Duodenal mucosa (tissue), 2 donors: ENCODE data around the gene DCD.
"Not testable (repeated sequence)": the region's sequence is repeated elsewhere in the genome, so short reads cannot be mapped to it uniquely, and the experiment has no call there.

Experiments used
- H3K27ac ChIP-seq: one replicate; pipeline ENCODE4 v1.7.0; 2013; ENCODE audit warnings: low read depth, low read length
- H3K27me3 ChIP-seq, 2 donors: one replicate each; pipeline ENCODE4 v1.7.0; 2013; ENCODE audit warnings: low read length in 2 of 2, control low read depth in 1 of 2; ENCODE audit not compliant: insufficient read depth in 2 of 2, control insufficient read depth in 1 of 2
- H3K36me3 ChIP-seq, 2 donors: one replicate each; pipeline ENCODE4 v1.7.0; 2013; ENCODE audit warnings: low read length in 2 of 2, control low read depth in 1 of 2; ENCODE audit not compliant: insufficient read depth in 2 of 2, control insufficient read depth in 1 of 2
- H3K4me1 ChIP-seq, 2 donors: one replicate each; pipeline ENCODE4 v1.7.0; 2013; ENCODE audit warnings: low read length in 2 of 2, control low read depth in 1 of 2; ENCODE audit not compliant: insufficient read depth in 2 of 2, control insufficient read depth in 1 of 2
- H3K4me3 ChIP-seq, 2 donors: one replicate each; pipeline ENCODE4 v1.7.0; 2013; ENCODE audit warnings: low read length in 2 of 2, low read depth in 1 of 2
- H3K9ac ChIP-seq, 2 donors: one replicate each; pipeline ENCODE4 v1.7.0; 2013; ENCODE audit warnings: low read length in 2 of 2, low read depth in 1 of 2
- H3K9me3 ChIP-seq, 2 donors: one replicate each; pipeline ENCODE4 v1.7.0; 2013; ENCODE audit warnings: low read length in 2 of 2, control low read depth in 1 of 2; ENCODE audit not compliant: control insufficient read depth in 1 of 2

The DCD gene

GRCh38 chr12:54654926-54655325, 6.8 kb upstream of the DCD start:
- no peak overlapping the region for H3K9ac ChIP-seq
- H3K4me1 ChIP-seq = no peaks in the 10 kb centered on the region
- no peaks in the 10 kb centered on the region for H3K36me3 ChIP-seq
- no peak overlapping the region for H3K27ac ChIP-seq
- peaks cover 0 to 7% of the 10 kb centered on the region in 2 donors for H3K27me3 ChIP-seq
- no peak overlapping the region for H3K4me3 ChIP-seq
- no peaks in the 10 kb centered on the region for H3K9me3 ChIP-seq

GRCh38 chr12:54653025-54653424, 4.9 kb upstream of the DCD start:
- Histone ChIP-seq H3K27me3 (peaks cover 4% of the 10 kb centered on the region in 2 donors), H3K4me1 (no peaks in the 10 kb centered on the region), H3K27ac (no peak overlapping the region), H3K36me3 (no peaks in the 10 kb centered on the region), H3K4me3 (no peak overlapping the region), H3K9me3 (no peaks in the 10 kb centered on the region), H3K9ac (no peak overlapping the region)

- H3K27me3 ChIP-seq = peaks cover 4 to 8% of the 10 kb centered on the region in 2 donors
- no peaks in the 10 kb centered on the region for H3K4me1 ChIP-seq
- H3K9me3 ChIP-seq = no peaks in the 10 kb centered on the region
- H3K27ac ChIP-seq = no peak overlapping the region
- H3K4me3 ChIP-seq = no peak overlapping the region
- H3K36me3 ChIP-seq = no peaks in the 10 kb centered on the region
- no peak overlapping the region for H3K9ac ChIP-seq
Observed at GRCh38 chr12:54650889-54651288, 2.7 kb upstream of the DCD start.

GRCh38 chr12:54650409-54650808, 2.2 kb upstream of the DCD start:
- H3K4me3 ChIP-seq = no peak overlapping the region
- no peak overlapping the region for H3K9ac ChIP-seq
- H3K36me3 ChIP-seq = no peaks in the 10 kb centered on the region
- peaks cover 4 to 8% of the 10 kb centered on the region in 2 donors for H3K27me3 ChIP-seq
- no peak overlapping the region for H3K27ac ChIP-seq
- no peaks in the 10 kb centered on the region for H3K4me1 ChIP-seq
- H3K9me3 ChIP-seq = no peaks in the 10 kb centered on the region

GRCh38 chr12:54649825-54650224, 1.7 kb upstream of the DCD start:
- no peak overlapping the region for H3K4me3 ChIP-seq
- no peaks in the 10 kb centered on the region for H3K4me1 ChIP-seq
- no peaks in the 10 kb centered on the region for H3K36me3 ChIP-seq
- no peak overlapping the region for H3K9ac ChIP-seq
- no peak overlapping the region for H3K27ac ChIP-seq
- H3K27me3 ChIP-seq = peaks cover 4 to 8% of the 10 kb centered on the region in 2 donors
- H3K9me3 ChIP-seq = no peaks in the 10 kb centered on the region

- Histone ChIP-seq H3K36me3 (no peaks in the 10 kb centered on the region), H3K9me3 (no peaks in the 10 kb centered on the region), H3K27me3 (peaks cover 0 to 11% of the 10 kb centered on the region in 2 donors), H3K4me3 (no peak overlapping the region), H3K9ac (no peak overlapping the region), H3K27ac (no peak overlapping the region), H3K4me1 (no peaks in the 10 kb centered on the region)
Observed at GRCh38 chr12:54641554-54641953, 6.6 kb downstream of the DCD start.

GRCh38 chr12:54641089-54641488, 7.1 kb downstream of the DCD start:
- Histone ChIP-seq H3K36me3 (no peaks in the 10 kb centered on the region), H3K4me3 (no peak overlapping the region), H3K9ac (no peak overlapping the region), H3K27ac (no peak overlapping the region), H3K4me1 (no peaks in the 10 kb centered on the region), H3K9me3 (no peaks in the 10 kb centered on the region), H3K27me3 (peaks cover 0 to 9% of the 10 kb centered on the region in 2 donors)

- not testable (repeated sequence) for H3K4me1 ChIP-seq, H3K9me3 ChIP-seq, H3K27ac ChIP-seq, H3K36me3 ChIP-seq, H3K4me3 ChIP-seq, H3K27me3 ChIP-seq, H3K9ac ChIP-seq
Observed at GRCh38 chr12:54639112-54639511, 9.1 kb downstream of the DCD start.

- no peaks in the 10 kb centered on the region for H3K9me3 ChIP-seq
- H3K9ac ChIP-seq = no peak within 1 kb of the TSS
- H3K36me3 ChIP-seq = no peaks in the 10 kb centered on the region
- H3K4me3 ChIP-seq = no peak within 1 kb of the TSS
- H3K27me3 ChIP-seq = no peaks in the 10 kb centered on the region
- no peak within 1 kb of the TSS for H3K27ac ChIP-seq
- H3K4me1 ChIP-seq = no peaks in the 10 kb centered on the region
Observed at GRCh38 chr12:54634795-54635194, 13.4 kb downstream of the DCD start, which contains the start of gene LACRT. LACRT (minus strand) TSS chr12:54634895; CDS start chr12:54634841, 54 bp downstream.

- Histone ChIP-seq H3K27ac (no peak overlapping the region), H3K4me1 (no peaks in the 10 kb centered on the region), H3K27me3 (no peaks in the 10 kb centered on the region), H3K9me3 (peaks cover 0 to 3% of the 10 kb centered on the region in 2 donors), H3K9ac (no peak overlapping the region), H3K4me3 (no peak overlapping the region), H3K36me3 (no peaks in the 10 kb centered on the region)
Observed at GRCh38 chr12:54631988-54632728, 16.0 kb downstream of the DCD start.
